ENCODE data around the gene FAM210A. TPM values are rescaled to one million over a fixed set of nuclear protein-coding genes. Genes with fewer than 3 reads are reported as not detected.

The FAM210A gene
- total and polyA plus RNA-seq, 9 of the 15 experiments (the other 6 are each of a cell fraction or from before 2014, with no cell fraction given), result 8.3 to 41.7 (median 19.1) TPM

DNA sequence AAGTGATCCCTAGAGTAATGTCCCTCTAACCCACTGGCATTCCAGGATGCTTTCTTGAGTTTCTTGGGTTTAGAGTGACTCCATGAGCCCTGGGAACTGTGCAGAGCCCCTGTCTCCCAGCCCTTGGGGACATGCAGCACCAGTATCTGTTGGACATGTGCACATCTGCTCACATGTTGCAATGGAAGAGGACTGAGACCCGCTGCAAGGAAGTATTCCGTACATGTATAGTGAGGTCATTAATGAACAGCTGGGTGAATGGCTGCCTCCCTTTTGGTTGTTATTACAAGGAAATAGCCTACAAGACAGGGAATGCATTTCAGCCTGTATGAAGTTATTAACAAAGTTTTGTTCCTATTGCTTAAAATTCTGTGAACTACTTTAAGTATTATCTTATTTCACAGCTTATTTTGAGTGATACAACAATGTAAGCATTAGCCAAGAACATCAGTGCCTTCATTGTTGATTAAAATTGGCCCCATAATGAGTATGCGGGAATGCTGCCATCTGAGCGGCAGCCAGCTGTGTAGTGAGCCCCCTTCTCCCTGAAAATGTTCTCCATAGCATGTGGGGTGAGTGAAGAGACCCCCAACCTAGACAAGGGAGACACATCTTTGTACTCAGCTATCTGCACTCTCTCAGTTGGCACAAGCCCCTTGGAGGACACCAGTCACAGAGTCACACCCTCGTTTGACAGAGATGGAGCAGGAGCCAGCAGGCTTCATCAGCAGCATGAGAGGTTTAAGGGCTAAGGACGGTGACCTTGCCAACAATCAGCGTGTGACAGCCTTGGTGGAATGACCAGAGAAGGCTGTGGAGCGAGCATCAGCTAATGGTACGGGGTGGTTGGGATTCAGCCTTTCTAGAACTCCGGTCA, 87.4 kb downstream of the FAM210A start (continued):
- no peak for TF ChIP-seq ZBTB40 (IDR thresholded peaks at IDR 0.05)
- no peak for TF ChIP-seq ZBTB40 (CRISPR knock-in tag; IDR thresholded peaks at IDR 0.05)
- TF ChIP-seq HMGN3 (IDR thresholded peaks at IDR 0.05; ENCODE audit: borderline replicate concordance, extremely low read depth, insufficient read length, low read depth, low read length), result no peak
- TF ChIP-seq ZFP1 (CRISPR knock-in tag; IDR thresholded peaks at IDR 0.05), result no peak
- no peak for TF ChIP-seq ELF1 (tag; IDR thresholded peaks at IDR 0.05)
- TF ChIP-seq RBM34 (IDR thresholded peaks at IDR 0.05; ENCODE audit: borderline replicate concordance, insufficient read depth, low read length), result no peak
- no peak for TF ChIP-seq KLF10 (CRISPR knock-in tag; IDR thresholded peaks at IDR 0.05)
- no peak for TF ChIP-seq ZNF347 (CRISPR knock-in tag; IDR thresholded peaks at IDR 0.05; ENCODE audit: low read depth)
- TF ChIP-seq ZNF197 (CRISPR knock-in tag; IDR thresholded peaks at IDR 0.05; ENCODE audit: low read depth), result no peak

Measured in K562 (cell line).